ENCODE data around the gene ERI3.

GRCh38 chr1:44371206-44371605, 16.1 kb upstream of the ERI3 start:
- TF ChIP-seq SMC3 (IDR thresholded peaks at IDR 0.05; ENCODE audit: low read depth, low read length) (no peak), CTCF (conservative IDR thresholded peaks at IDR 0.05; ENCODE audit: low read depth, low read length) (no peak), POLR2A (IDR thresholded peaks at IDR 0.05; ENCODE audit: low read depth, low read length) (no peak), RFX5 (IDR thresholded peaks at IDR 0.05; ENCODE audit: low read depth, low read length) (no peak), FOS (IDR thresholded peaks at IDR 0.05; ENCODE audit: low read depth, low read length) (no peak), ELK1 (IDR thresholded peaks at IDR 0.05; ENCODE audit: borderline replicate concordance, low read depth, low read length) (no peak), RAD21 (IDR thresholded peaks at IDR 0.05; ENCODE audit: low read length) (no peak), RCOR1 (IDR thresholded peaks at IDR 0.05; ENCODE audit: insufficient replicate concordance, low read length) (no peak), MAZ (IDR thresholded peaks at IDR 0.05; ENCODE audit: borderline replicate concordance, low read depth, low read length) (no peak), CEBPB (IDR thresholded peaks at IDR 0.05; ENCODE audit: low read depth, low read length) (no peak), MXI1 (IDR thresholded peaks at IDR 0.05; ENCODE audit: borderline replicate concordance, low read depth, low read length) (no peak)

All from IMR-90 (cell line).